KMS-11 (cell line): ENCODE measurements around the gene ZBTB20.
A peak's percentile ranks its signal among the peaks of the same experiment; 100 is the strongest.

Experiments
- H2AFZ ChIP-seq: fragments of 200-600 bp; sonication (generic); 2 replicates; pipeline ENCODE4 v1.6.1; 2016; ENCODE audit warnings: antibody characterized with exemption, mixed run types, low read depth
- H3K27ac ChIP-seq: fragments of 200-600 bp; sonication (generic); 2 replicates; pipeline ENCODE4 v1.6.1; 2016; ENCODE audit warnings: mild to moderate bottlenecking, mixed run types
- H3K27me3 ChIP-seq: fragments of 200-600 bp; sonication (generic); 2 replicates; pipeline ENCODE4 v1.6.1; 2017; ENCODE audit warnings: mild to moderate bottlenecking, low read depth, mixed run types, moderate library complexity; ENCODE audit not compliant: insufficient read depth
- H3K36me3 ChIP-seq: fragments of 200-600 bp; sonication (generic); 2 replicates; pipeline ENCODE4 v1.6.1; 2017; ENCODE audit warnings: mild to moderate bottlenecking, mixed run types; ENCODE audit not compliant: insufficient read depth
- H3K4me1 ChIP-seq: fragments of 200-600 bp; sonication (generic); 2 replicates; pipeline ENCODE4 v1.6.1; 2016; ENCODE audit warnings: mild to moderate bottlenecking, low read depth, mixed run types; ENCODE audit not compliant: poor library complexity, severe bottlenecking
- H3K4me2 ChIP-seq: fragments of 200-600 bp; sonication (generic); 2 replicates; pipeline ENCODE4 v1.7.0; 2016; ENCODE audit warnings: mild to moderate bottlenecking, mixed run types
- H3K4me3 ChIP-seq: fragments of 200-600 bp; sonication (generic); IDR thresholded peaks from 2 replicates; pipeline ENCODE4 v1.6.1; 2017; ENCODE audit warnings: low read depth, low read length, mixed read lengths; ENCODE audit not compliant: insufficient read depth
- H3K79me2 ChIP-seq: fragments of 200-600 bp; sonication (generic); 2 replicates; pipeline ENCODE4 v1.6.1; 2016; ENCODE audit warnings: low read depth, mixed run types; ENCODE audit not compliant: insufficient read depth
- H3K9ac ChIP-seq: fragments of 200-600 bp; sonication (generic); 2 replicates; pipeline ENCODE4 v1.6.1; 2016; ENCODE audit warnings: mild to moderate bottlenecking, mixed run types
- H4K20me1 ChIP-seq: fragments of 200-600 bp; sonication (generic); 2 replicates; pipeline ENCODE4 v1.6.1; 2016; ENCODE audit warnings: mild to moderate bottlenecking, mixed run types; ENCODE audit not compliant: insufficient read depth
- CTCF ChIP-seq: fragments of 200-600 bp; sonication (generic); conservative IDR thresholded peaks from 2 replicates; pipeline ENCODE4 v1.6.1; 2017; ENCODE audit warnings: low read depth, mild to moderate bottlenecking, antibody characterized with exemption, low read length, moderate library complexity, mixed read lengths

The ZBTB20 gene

GRCh38 chr3:114294940-114295480 is 852.1 kb downstream of the ZBTB20 start:
- no peak overlapping the region for H3K4me2 ChIP-seq
- no peak overlapping the region for H2AFZ ChIP-seq
- H3K27ac ChIP-seq = no peak overlapping the region

GRCh38 chr3:114293838-114294535 is 853.1 kb downstream of the ZBTB20 start, which contains the start of gene TIGIT:
TSS of gene TIGIT (plus strand) at chr3:114294028. CDS start at chr3:114294062, 34 bp downstream.
- TF ChIP-seq CTCF = no peak
- no peak within 1 kb of the TSS for H3K9ac ChIP-seq
- H3K36me3 ChIP-seq = no peaks in the 10 kb centered on the region
- no peaks in the 10 kb centered on the region for H3K79me2 ChIP-seq
- no peak within 1 kb of the TSS for H2AFZ ChIP-seq
- no peak within 1 kb of the TSS for H3K4me3 ChIP-seq
- no peaks in the 10 kb centered on the region for H4K20me1 ChIP-seq
- peaks cover 34% of the 10 kb centered on the region for H3K4me1 ChIP-seq
- no peaks in the 10 kb centered on the region for H3K27me3 ChIP-seq
- no peak within 1 kb of the TSS for H3K27ac ChIP-seq
- no peak within 1 kb of the TSS for H3K4me2 ChIP-seq

More at GRCh38 chr3:114294940-114295480, 852.1 kb downstream of the ZBTB20 start:
- no peaks in the 10 kb centered on the region for H4K20me1 ChIP-seq
- no peaks in the 10 kb centered on the region for H3K79me2 ChIP-seq
- H3K27me3 ChIP-seq = no peaks in the 10 kb centered on the region
- no peak overlapping the region for H3K4me3 ChIP-seq
- TF ChIP-seq CTCF = no peak
- H3K36me3 ChIP-seq = no peaks in the 10 kb centered on the region
- no peak overlapping the region for H3K9ac ChIP-seq
- peaks cover 32% of the 10 kb centered on the region for H3K4me1 ChIP-seq

- peak overlapping the region; percentile 65 for H3K4me3 ChIP-seq
- H3K36me3 ChIP-seq = no peaks in the 10 kb centered on the region
- TF ChIP-seq CTCF = peak; percentile 98
- H2AFZ ChIP-seq = peak overlapping the region; percentile 80
- no peaks in the 10 kb centered on the region for H4K20me1 ChIP-seq
- H3K4me2 ChIP-seq = peak overlapping the region; percentile 76
- peak overlapping the region; percentile 81 for H3K9ac ChIP-seq
- H3K27me3 ChIP-seq = no peaks in the 10 kb centered on the region
- no peaks in the 10 kb centered on the region for H3K79me2 ChIP-seq
- peaks cover 34% of the 10 kb centered on the region for H3K4me1 ChIP-seq
- H3K27ac ChIP-seq = peak overlapping the region; percentile 97
These were observed 855.9 kb downstream of the ZBTB20 start for GRCh38 chr3:114290911-114291901.

- Histone ChIP-seq H3K79me2 (no peaks in the 10 kb centered on the region), H4K20me1 (no peaks in the 10 kb centered on the region), H2AFZ (no peak overlapping the region)
These were observed 860.8 kb downstream of the ZBTB20 start for GRCh38 chr3:114286266-114286665.

More at GRCh38 chr3:114286266-114286665, 860.8 kb downstream of the ZBTB20 start:
- TF ChIP-seq CTCF = no peak
- Histone ChIP-seq H3K27ac (no peak overlapping the region), H3K27me3 (no peaks in the 10 kb centered on the region), H3K36me3 (no peaks in the 10 kb centered on the region), H3K9ac (no peak overlapping the region), H3K4me2 (no peak overlapping the region), H3K4me1 (peaks cover 9% of the 10 kb centered on the region), H3K4me3 (no peak overlapping the region)
